Choroid plexus epithelial cell (primary cell): ENCODE measurements around the gene TAF3.

Experiments used
- DNase-seq: peaks from one replicate; pipeline ENCODE4 v3.0.0-alpha.2; 2010; ENCODE audit warnings: low read depth
- H3K4me3 ChIP-seq: 2 replicates; pipeline ENCODE4 v1.5.1; 2011; ENCODE audit warnings: low read depth, mild to moderate bottlenecking, control low read depth, low read length, moderate library complexity
- TF ChIP-seq, protein P1 (sequence below): conservative IDR thresholded peaks from 2 replicates; pipeline ENCODE4 v1.5.1; 2011; ENCODE audit warnings: low read depth, mild to moderate bottlenecking, control low read depth, inconsistent platforms, low read length, moderate library complexity

TAF3 gene

DNA sequence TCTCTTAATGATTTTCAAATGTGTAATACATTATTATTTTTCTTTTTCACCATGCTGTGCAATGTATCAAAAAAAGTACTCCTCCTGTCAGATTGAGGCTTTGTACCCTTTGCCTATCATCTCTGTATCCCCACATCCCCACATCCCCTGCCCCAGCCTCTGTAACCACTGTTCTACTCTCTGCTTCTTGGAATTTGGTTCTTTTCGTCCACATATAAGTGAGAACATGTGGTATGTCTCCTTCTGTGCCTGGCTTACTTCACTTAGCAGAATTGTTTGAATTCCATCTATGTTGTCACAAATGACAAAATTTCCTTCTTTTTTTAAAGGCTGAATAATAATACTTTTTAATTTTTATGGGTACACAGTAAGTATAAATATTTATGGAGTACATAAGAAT, 13.8 kb downstream of the TAF3 start:
- DNase-seq, result peak; percentile 20
- no peak overlapping the region for H3K4me3 ChIP-seq
- TF ChIP-seq, protein P1, sequence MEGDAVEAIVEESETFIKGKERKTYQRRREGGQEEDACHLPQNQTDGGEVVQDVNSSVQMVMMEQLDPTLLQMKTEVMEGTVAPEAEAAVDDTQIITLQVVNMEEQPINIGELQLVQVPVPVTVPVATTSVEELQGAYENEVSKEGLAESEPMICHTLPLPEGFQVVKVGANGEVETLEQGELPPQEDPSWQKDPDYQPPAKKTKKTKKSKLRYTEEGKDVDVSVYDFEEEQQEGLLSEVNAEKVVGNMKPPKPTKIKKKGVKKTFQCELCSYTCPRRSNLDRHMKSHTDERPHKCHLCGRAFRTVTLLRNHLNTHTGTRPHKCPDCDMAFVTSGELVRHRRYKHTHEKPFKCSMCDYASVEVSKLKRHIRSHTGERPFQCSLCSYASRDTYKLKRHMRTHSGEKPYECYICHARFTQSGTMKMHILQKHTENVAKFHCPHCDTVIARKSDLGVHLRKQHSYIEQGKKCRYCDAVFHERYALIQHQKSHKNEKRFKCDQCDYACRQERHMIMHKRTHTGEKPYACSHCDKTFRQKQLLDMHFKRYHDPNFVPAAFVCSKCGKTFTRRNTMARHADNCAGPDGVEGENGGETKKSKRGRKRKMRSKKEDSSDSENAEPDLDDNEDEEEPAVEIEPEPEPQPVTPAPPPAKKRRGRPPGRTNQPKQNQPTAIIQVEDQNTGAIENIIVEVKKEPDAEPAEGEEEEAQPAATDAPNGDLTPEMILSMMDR, result no peak

DNA sequence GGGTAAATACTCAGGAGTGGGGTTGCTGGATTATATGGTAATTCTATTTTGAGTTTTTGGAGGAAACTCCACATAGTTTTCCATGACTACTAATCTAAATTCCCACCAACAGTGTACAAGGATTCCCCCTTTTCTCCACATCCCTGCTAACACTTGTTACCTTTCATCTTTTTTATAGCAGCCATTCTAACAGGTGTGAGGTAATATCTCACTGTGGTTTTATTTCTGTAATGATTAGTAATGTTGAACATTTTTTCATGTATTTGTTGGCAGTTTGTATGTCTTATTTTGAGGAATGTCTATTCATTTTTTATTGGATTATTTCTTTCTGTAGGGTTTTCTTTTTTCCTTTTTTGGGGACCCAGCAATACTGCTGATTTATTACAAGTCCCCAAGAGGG, 14.9 kb downstream of the TAF3 start:
- TF ChIP-seq, protein P1, result no peak
- no peak overlapping the region for H3K4me3 ChIP-seq
- DNase-seq, result no peak

DNA sequence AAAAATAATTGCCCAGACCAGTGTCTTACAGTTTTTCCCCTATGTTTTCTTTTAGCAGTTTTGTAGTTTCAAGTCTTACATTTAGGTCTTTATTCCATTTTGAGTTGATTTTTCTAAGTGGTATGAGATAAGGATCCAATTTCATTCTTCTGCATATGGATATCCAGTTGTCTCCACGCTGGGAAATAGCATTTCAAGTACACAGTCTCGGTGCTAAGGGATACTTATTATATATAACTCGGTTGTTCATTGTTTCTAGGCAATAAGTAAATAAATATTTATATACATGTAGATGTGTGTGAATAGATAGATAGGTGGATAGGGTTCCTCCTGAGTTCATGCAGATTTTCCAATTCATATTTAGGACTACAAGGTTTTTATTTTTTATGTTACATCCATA, 16.0 kb downstream of the TAF3 start:
- TF ChIP-seq, protein P1, result no peak
- no peak for DNase-seq
- no peak overlapping the region for H3K4me3 ChIP-seq

DNA sequence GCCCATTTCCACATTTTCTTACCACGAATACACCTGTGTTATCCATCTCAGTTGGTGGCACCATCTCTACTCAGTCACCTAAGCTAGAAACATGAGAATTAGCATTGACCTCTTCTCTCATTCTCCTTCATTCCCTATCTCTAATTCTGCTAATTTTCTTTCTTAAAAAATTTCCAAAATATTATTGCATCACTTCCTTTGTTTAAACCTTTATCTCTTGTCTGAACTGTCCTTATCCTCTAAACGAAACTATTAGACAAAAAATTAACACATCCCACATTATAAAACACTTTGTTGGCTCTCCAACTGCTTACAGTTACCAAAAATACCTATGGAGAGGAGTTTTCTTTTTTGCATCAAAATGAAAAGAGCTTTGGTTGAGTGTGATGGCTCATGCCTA, 18.3 kb downstream of the TAF3 start:
- TF ChIP-seq, protein P1, result no peak
- no peak overlapping the region for H3K4me3 ChIP-seq
- DNase-seq, result no peak

DNA sequence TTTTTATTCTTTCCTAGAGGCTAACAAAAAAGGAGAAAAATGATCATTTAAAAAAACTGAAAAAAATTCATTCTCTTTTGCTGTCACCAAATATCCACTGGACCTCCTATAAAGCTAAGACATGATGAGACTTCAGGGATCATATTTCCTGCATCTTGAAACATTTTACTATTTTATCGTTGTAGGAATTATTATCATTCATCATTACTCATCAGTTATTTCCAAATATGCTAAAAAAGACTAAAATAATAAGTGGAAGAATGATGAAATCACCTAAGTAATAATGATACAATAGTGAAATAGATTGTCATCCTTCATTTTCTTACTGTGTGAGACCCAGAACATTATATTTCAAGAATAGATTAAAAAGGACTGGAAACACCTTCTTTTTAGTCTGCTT, 28.3 kb downstream of the TAF3 start:
- TF ChIP-seq, protein P1, result no peak

DNA sequence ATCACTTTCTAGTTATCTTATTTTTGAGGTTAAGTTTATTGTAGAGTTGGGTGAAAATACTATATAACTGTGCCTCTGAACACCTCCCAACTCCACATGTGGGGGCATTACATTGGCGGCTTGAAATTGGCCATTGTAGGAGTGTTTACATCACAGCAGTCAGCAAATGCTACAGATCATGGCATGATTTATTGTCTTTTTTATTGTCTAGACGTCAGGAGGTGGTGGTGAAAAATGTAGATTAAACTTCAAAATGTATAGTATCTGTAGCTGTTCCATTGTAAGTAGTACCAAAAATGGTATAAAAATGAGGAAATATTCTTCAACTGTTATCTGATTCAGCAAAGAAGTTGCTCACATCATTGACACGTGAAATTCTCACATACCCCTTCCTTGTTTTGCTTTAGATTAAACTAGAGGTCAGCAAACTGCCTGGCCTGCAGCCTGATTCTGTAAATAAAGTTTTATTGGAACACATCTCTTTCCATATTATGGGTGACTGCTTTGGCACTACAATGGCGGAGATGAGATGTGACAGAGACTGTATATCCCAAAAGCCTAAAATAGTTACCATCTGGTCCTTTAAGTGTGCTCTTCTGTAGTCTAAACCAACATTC, 35.0 kb downstream of the TAF3 start:
- H3K4me3 ChIP-seq, result no peak overlapping the region
- DNase-seq, result no peak
- TF ChIP-seq, protein P1, result no peak

More for the DNA sequence above, 28.3 kb downstream of the TAF3 start:
- no peak for DNase-seq
- no peak overlapping the region for H3K4me3 ChIP-seq

DNA sequence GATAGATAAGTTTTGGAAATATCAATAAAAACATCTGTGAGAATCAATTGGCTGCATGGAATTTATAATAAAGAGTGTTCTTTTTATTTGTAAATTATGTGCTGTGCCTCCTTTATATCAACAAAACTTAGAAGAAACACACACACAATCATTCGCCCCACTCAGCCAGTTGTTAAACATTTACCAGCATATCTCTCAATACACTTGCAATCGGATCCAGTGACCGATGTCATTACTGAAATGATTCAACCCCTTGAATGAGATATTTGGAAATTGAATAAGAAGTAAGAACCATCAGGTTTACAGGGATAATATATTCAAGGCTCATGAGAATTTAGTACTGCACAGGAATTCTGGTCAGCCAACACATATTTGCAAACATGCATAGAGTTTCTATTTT, 35.6 kb downstream of the TAF3 start:
- TF ChIP-seq, protein P1, result no peak
- no peak for DNase-seq
- no peak overlapping the region for H3K4me3 ChIP-seq
